NCI-H2196 treated with DMSO at 0.1 percent for 48 hours (cell line): ENCODE data around the gene TMEM201.
"Not testable (repeated sequence)": the region's sequence is repeated elsewhere in the genome, so short reads cannot be mapped to it uniquely, and the experiment has no call there.

ENCODE experiments used
- DNase-seq: peaks from one replicate; lab custom pipeline; 2025; ENCODE audit not compliant: unreplicated experiment; lab: John Stamatoyannopoulos, UW

Gene TMEM201

GRCh38 chr1:9615316-9616063, 26.8 kb downstream of the TMEM201 start:
- DNase-seq, result no peak

- DNase-seq, result no peak
Measured at GRCh38 chr1:9618909-9619679, 30.4 kb downstream of the TMEM201 start.

GRCh38 chr1:9621032-9621431, 32.3 kb downstream of the TMEM201 start:
- DNase-seq, result no peak

GRCh38 chr1:9624081-9624480, 35.4 kb downstream of the TMEM201 start:
- no peak for DNase-seq

- not testable (repeated sequence) for DNase-seq
Measured at GRCh38 chr1:9625030-9625429, 36.3 kb downstream of the TMEM201 start.

GRCh38 chr1:9626201-9626608, 37.5 kb downstream of the TMEM201 start:
- no peak for DNase-seq

- DNase-seq, result no peak
Measured at GRCh38 chr1:9628541-9629444, 40.1 kb downstream of the TMEM201 start.

- DNase-seq, result no peak
Measured at GRCh38 chr1:9629445-9630201, 40.9 kb downstream of the TMEM201 start.

GRCh38 chr1:9630331-9631111, 41.8 kb downstream of the TMEM201 start:
- DNase-seq, result no peak

GRCh38 chr1:9631613-9632012, 42.9 kb downstream of the TMEM201 start:
- DNase-seq, result no peak

- no peak for DNase-seq
Measured at GRCh38 chr1:9633493-9633892, 44.8 kb downstream of the TMEM201 start.

GRCh38 chr1:9634582-9634981, 45.9 kb downstream of the TMEM201 start:
- DNase-seq, result no peak

- DNase-seq, result no peak
Measured at GRCh38 chr1:9639227-9639626, 50.5 kb downstream of the TMEM201 start.

- no peak for DNase-seq
Measured at GRCh38 chr1:9643351-9644256, 54.9 kb downstream of the TMEM201 start.

GRCh38 chr1:9646037-9646436, 57.3 kb downstream of the TMEM201 start:
- no peak for DNase-seq

- DNase-seq, result no peak
Measured at GRCh38 chr1:9648171-9648570, 59.5 kb downstream of the TMEM201 start.

- DNase-seq, result no peak
Measured at GRCh38 chr1:9649769-9650168, 61.1 kb downstream of the TMEM201 start.

- no peak for DNase-seq
Measured at GRCh38 chr1:9651220-9651564, 62.5 kb downstream of the TMEM201 start.
